K562 (cell line): ENCODE measurements around the gene CCNK. TPM values are rescaled to one million over a fixed set of nuclear protein-coding genes. Genes with fewer than 3 reads are reported as not detected.
A peak's percentile ranks its signal among the peaks of the same experiment; 100 is the strongest.

Experiments used
- ATAC-seq: fragments of 200-7000 bp; cut with Tn5 transposase; 3 replicates; pipeline ENCODE4 v1.9.1; 2020; ENCODE audit warnings: moderate library complexity
- BruUV-seq: library from RNA; stranded (reverse); fragments of 400-500 nt; replicated peaks from 2 replicates; lab custom pipeline; 2021; lab: Mats Ljungman, UMichigan
- CTCF ChIA-PET: fragments of 300-600 bp; formaldehyde crosslinking; extraction: SDS; loops from one replicate; lab custom pipeline; 2021; ENCODE audit warnings: low intra/inter-chr PET ratio; lab: Yijun Ruan, JAX
- POLR2A ChIA-PET: fragments of 300-600, 350-650 bp; sonication (Branson Sonifier 250); formaldehyde crosslinking; extraction: SDS; loops from one replicate; lab custom pipeline; 2021; ENCODE audit warnings: antibody characterized with exemption, inconsistent platforms; lab: Yijun Ruan, JAX
- DNase-seq, 4 experiments: peaks; one replicate each; pipeline versions ENCODE4 v3.0.0 to v3.0.0-alpha.2; 2011 to 2018; ENCODE audit warnings: low spot score in 3 of 4, mixed read lengths in 3 of 4; ENCODE audit errors: extremely low read depth in 1 of 4
- FAIRE-seq: peaks from 2 replicates; lab custom pipeline; 2011; peaks lifted over from hg19 to GRCh38; lab: Jason Lieb, UNC
- H2AFZ ChIP-seq: 2 replicates; pipeline ENCODE4 v1.6.0; 2011; ENCODE audit warnings: low read depth, low read length, control low read depth, inconsistent platforms
- H3K27ac ChIP-seq: fragments of 200-600 bp; 3 replicates; pipeline ENCODE4 v1.8.0; 2011; ENCODE audit warnings: low read depth, mild to moderate bottlenecking, control low read depth, inconsistent platforms, low read length, moderate library complexity, mixed read lengths; ENCODE audit errors: extremely low read depth
- H3K27me3 ChIP-seq, 2 experiments: fragments of 300-600 bp in 1 of 2; 2 replicates in 1 of 2; 3 replicates in 1 of 2; pipeline versions ENCODE4 v1.6.0 to v1.8.0; 2011; ENCODE audit warnings: inconsistent platforms in 2 of 2, low read length in 2 of 2, mild to moderate bottlenecking in 1 of 2, mixed read lengths in 1 of 2, moderate library complexity in 1 of 2; ENCODE audit not compliant: control insufficient read depth in 2 of 2, insufficient read depth in 2 of 2
- H3K36me3 ChIP-seq: fragments of 300-600 bp; 3 replicates; pipeline ENCODE4 v1.8.0; 2011; ENCODE audit warnings: mild to moderate bottlenecking, low read length, inconsistent platforms; ENCODE audit not compliant: control insufficient read depth, insufficient read depth
- H3K4me1 ChIP-seq, 2 experiments: fragments of 200-600 bp in 1 of 2; replicated peaks in 1 of 2; 2 replicates in 1 of 2; 3 replicates in 1 of 2; pipeline versions ENCODE4 v1.5.1 to v1.8.0; 2011; ENCODE audit warnings: inconsistent platforms in 2 of 2, low read length in 2 of 2, mild to moderate bottlenecking in 1 of 2, mixed read lengths in 1 of 2, moderate library complexity in 1 of 2; ENCODE audit not compliant: control insufficient read depth in 2 of 2, insufficient read depth in 2 of 2
- H3K4me2 ChIP-seq: 2 replicates; pipeline ENCODE4 v1.6.1; 2011; ENCODE audit warnings: low read length, control low read depth, inconsistent platforms, mixed read lengths; ENCODE audit not compliant: insufficient read depth
- H3K4me3 ChIP-seq: fragments of 200-600 bp; sonication (generic), shearing (Covaris generic); 2 replicates; pipeline ENCODE4 v1.5.1; 2016; ENCODE audit warnings: control low read depth, inconsistent platforms
- H3K79me2 ChIP-seq: fragments of 200-600 bp; 3 replicates; pipeline ENCODE4 v1.8.0; 2011; ENCODE audit warnings: low read length, inconsistent platforms; ENCODE audit not compliant: control insufficient read depth, insufficient read depth
- H3K9ac ChIP-seq, 2 experiments: 2 replicates each; pipeline versions ENCODE4 v1.6.0 to v1.6.1; 2011; ENCODE audit warnings: low read depth in 2 of 2, low read length in 2 of 2, control low read depth in 1 of 2, inconsistent platforms in 1 of 2, mild to moderate bottlenecking in 1 of 2, mixed read lengths in 1 of 2; ENCODE audit not compliant: insufficient read depth in 1 of 2
- H3K9me1 ChIP-seq: one replicate; pipeline ENCODE4 v1.6.0; 2011; ENCODE audit warnings: inconsistent platforms, mild to moderate bottlenecking, low read length, moderate library complexity; ENCODE audit not compliant: control insufficient read depth, insufficient read depth
- H3K9me3 ChIP-seq: replicated peaks from 2 replicates; pipeline ENCODE4 v1.5.1; 2011; ENCODE audit warnings: low read depth, low read length, inconsistent platforms; ENCODE audit not compliant: control insufficient read depth, insufficient read depth
- H4K20me1 ChIP-seq: replicated peaks from 2 replicates; pipeline ENCODE4 v1.6.1; 2011; ENCODE audit warnings: low read length, inconsistent platforms, mixed read lengths; ENCODE audit not compliant: control insufficient read depth, insufficient read depth
- CEBPG ChIP-seq, 3 experiments: fragments of 200-800 bp in 1 of 3; sonication (Bioruptor generic) in 1 of 3; sonication (generic) in 1 of 3; formaldehyde crosslinking in 1 of 3; IDR thresholded peaks in 2 of 3; conservative IDR thresholded peaks in 1 of 3; 2 replicates each; pipeline versions ENCODE4 v1.6.1 to v1.8.0; 2016 to 2022; ENCODE audit warnings: missing compliant biosample characterization in 2 of 3, missing genetic modification characterization in 2 of 3, mild to moderate bottlenecking in 1 of 3, missing genetic modification reagents in 1 of 3
- HMG20A ChIP-seq: fragments of 450-650 bp; formaldehyde crosslinking; conservative IDR thresholded peaks from 2 replicates; pipeline ENCODE4 v1.4.0; 2020; ENCODE audit warnings: mild to moderate bottlenecking, mixed read lengths
- MEIS2 ChIP-seq: fragments of 450-650 bp; IDR thresholded peaks from 2 replicates; pipeline ENCODE4 v1.6.1; 2014; ENCODE audit warnings: mild to moderate bottlenecking; ENCODE audit not compliant: partially characterized antibody
- PBX2 ChIP-seq, 2 experiments: IDR thresholded peaks in 1 of 2; conservative IDR thresholded peaks in 1 of 2; 2 replicates each; pipeline ENCODE4 v1.6.1; 2016; ENCODE audit warnings: low read depth in 2 of 2, mild to moderate bottlenecking in 1 of 2, missing compliant biosample characterization in 1 of 2, missing genetic modification characterization in 1 of 2, moderate library complexity in 1 of 2
- XRCC3 ChIP-seq: fragments of 450-650 bp; IDR thresholded peaks from 2 replicates; pipeline ENCODE4 v1.6.1; 2017; ENCODE audit warnings: mild to moderate bottlenecking, moderate library complexity
- ZBTB40 ChIP-seq, 2 experiments: fragments of 450-650 bp in 1 of 2; sonication (generic) in 1 of 2; formaldehyde crosslinking in 1 of 2; IDR thresholded peaks; 2 replicates each; pipeline versions ENCODE4 v1.7.1 to v1.9.0; 2016 to 2022; ENCODE audit warnings: inconsistent platforms in 1 of 2, mild to moderate bottlenecking in 1 of 2, missing genetic modification reagents in 1 of 2
- ZKSCAN3 ChIP-seq: fragments of 250-450 bp; sonication (Bioruptor Pico); IDR thresholded peaks from 2 replicates; pipeline ENCODE4 v1.4.0; 2020
- WGBS: fragments of 100-300 bp; shearing (Covaris generic); methylation state at CpG from one replicate; pipeline ENCODE4 v1.1.6; 2016; ENCODE audit warnings: low coverage, mixed read lengths; ENCODE audit not compliant: insufficient coverage; ENCODE audit errors: missing lambda C conversion rate; 5-methylcytosine and 5-hydroxymethylcytosine counted together
- in situ Hi-C: fragments of 300-500 bp; cut with MboI; formaldehyde crosslinking; loops from 4 replicates; pipeline ENCODE4 v1.15.0; 2018; ENCODE audit warnings: inconsistent platforms, mixed read lengths
- intact Hi-C: fragments of 100-400 bp; cut with micrococcal nuclease; formaldehyde crosslinking; loops from 2 replicates; pipeline ENCODE4 v1.14.2; 2022
- polyA plus RNA-seq, 8 experiments: library from polyadenylated mRNA; depleted of rRNA in 4 of 8; stranded (reverse) in 5 of 8; unstranded in 3 of 8; fragments of >200 nt; fragmentation: Nextera tagmentation in 2 of 8; fragmentation: Illumina TruSeq in 1 of 8; extraction: Ambion mirVana in 2 of 8; extraction: Trizol in 1 of 8; gene quantifications; 2 replicates each; pipeline versions ENCODE4 v1.2.1 to v1.2.3, GENCODE V29; 2011 to 2014; ENCODE audit warnings: inconsistent platforms in 1 of 8, missing spikeins in 1 of 8
- total RNA-seq, 7 experiments: library from RNA; depleted of rRNA in 6 of 7; stranded (reverse); fragments of >200 nt in 6 of 7; fragmentation: Illumina TruSeq in 2 of 7; extraction: Trizol in 2 of 7; gene quantifications; 2 replicates each; pipeline versions ENCODE4 v1.2.1 to v1.2.3, GENCODE V29; 2011 to 2021; ENCODE audit warnings: low replicate concordance in 1 of 7

Gene CCNK
- total and polyA plus RNA-seq, 9 of the 15 experiments (the other 6 are each of a cell fraction or from before 2014, with no cell fraction given) = 5.8 to 84.2 (median 16.4) TPM

GRCh38 chr14:99522934-99523703, 41.9 kb downstream of the CCNK start:
- no peak overlapping the region for H3K27ac ChIP-seq
- CTCF ChIA-PET = no interaction called here
- H3K79me2 ChIP-seq = no peaks in the 10 kb centered on the region
- H4K20me1 ChIP-seq = peaks cover 6% of the 10 kb centered on the region; the same call in 1 of the 2 replicates
- WGBS = 40% methylated on average over 11 of the region's 14 CpGs
- BruUV-seq = no TSS peak
- ATAC-seq = no peak
- H3K9ac ChIP-seq = peak overlapping the region in 1 of 2 experiments; percentile 20; a peak in 2 of 4 replicates
- POLR2A ChIA-PET = interaction anchor here (0.6 to 1.2 kb wide), 3 partner anchors 10 to 106 kb away, joined by 3 to 4 read pairs (median 3); no protein-coding TSS in a partner anchor
- no peak overlapping the region for H2AFZ ChIP-seq
- no peak for FAIRE-seq
- in situ Hi-C loops (loop anchor here (10.0 kb wide), 1 partner anchor 362 kb away; no protein-coding TSS in a partner anchor), intact Hi-C loops (no loop called here)
- H3K4me1 ChIP-seq = peaks cover 11 to 55% of the 10 kb centered on the region in 2 experiments
- H3K4me2 ChIP-seq = no peak overlapping the region
- no peaks in the 10 kb centered on the region for H3K27me3 ChIP-seq
- DNase-seq = peak in 1 of 4 experiments; percentile 25
- H3K9me1 ChIP-seq = no peaks in the 10 kb centered on the region
- H3K36me3 ChIP-seq = no peaks in the 10 kb centered on the region
- H3K9me3 ChIP-seq = no peaks in the 10 kb centered on the region
- no peak overlapping the region for H3K4me3 ChIP-seq
- TF ChIP-seq ZKSCAN3 (CRISPR knock-in tag) = no peak
- TF ChIP-seq ZBTB40 (IDR thresholded peaks at IDR 0.05) = no peak
- no peak for TF ChIP-seq ZBTB40 (CRISPR knock-in tag; IDR thresholded peaks at IDR 0.05)
- no peak for TF ChIP-seq XRCC3
- no peak for TF ChIP-seq PBX2 (CRISPR knock-in tag; IDR thresholded peaks at IDR 0.05; ENCODE audit: low read depth)
- peak; percentile 72 for TF ChIP-seq PBX2 (tag; conservative IDR thresholded peaks at IDR 0.05; ENCODE audit: low read depth)
- no peak for TF ChIP-seq HMG20A
- TF ChIP-seq CEBPG (CRISPR knock-in tag; IDR thresholded peaks at IDR 0.05) = no peak
- no peak for TF ChIP-seq CEBPG (tag; conservative IDR thresholded peaks at IDR 0.05 in 1 of 2, IDR thresholded peaks at IDR 0.05 in 1 of 2)
- peak; percentile 65 for TF ChIP-seq MEIS2
